GM19455 (cell line): ENCODE results near the gene MIOX.
A peak's percentile ranks its signal among the peaks of the same experiment; 100 is the strongest.
"Not testable (repeated sequence)": the region's sequence is repeated elsewhere in the genome, so short reads cannot be mapped to it uniquely, and the experiment has no call there.

Source experiments
- ATAC-seq: cut with Tn5 transposase; IDR thresholded peaks from one replicate; pipeline ENCODE4 v1.9.1; 2021; ENCODE audit not compliant: unreplicated experiment

Gene MIOX

DNA sequence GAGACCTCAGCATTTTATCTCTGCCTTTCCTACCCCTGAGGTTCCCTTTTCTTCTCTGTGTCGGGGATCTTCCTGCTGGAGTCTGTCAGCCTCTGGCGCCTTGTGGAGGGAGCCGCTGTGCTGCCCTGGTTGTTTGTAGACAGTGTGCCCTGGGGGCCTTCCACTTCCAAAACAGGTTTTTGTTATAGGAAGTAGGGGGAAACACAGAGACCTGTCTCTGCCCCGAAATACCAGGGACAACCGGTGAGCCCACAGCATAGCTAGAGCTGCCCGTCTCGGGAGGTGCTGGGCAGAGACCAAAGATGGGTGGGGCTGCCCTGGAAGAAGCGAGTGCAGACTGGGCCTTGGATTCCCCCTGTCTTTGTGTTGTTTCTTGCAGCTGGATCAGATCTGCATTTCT, 29.4 kb downstream of the MIOX start:
- ATAC-seq, result no peak

GRCh38 chr22:50516891-50517290, 30.2 kb downstream of the MIOX start:
- ATAC-seq, result no peak

DNA sequence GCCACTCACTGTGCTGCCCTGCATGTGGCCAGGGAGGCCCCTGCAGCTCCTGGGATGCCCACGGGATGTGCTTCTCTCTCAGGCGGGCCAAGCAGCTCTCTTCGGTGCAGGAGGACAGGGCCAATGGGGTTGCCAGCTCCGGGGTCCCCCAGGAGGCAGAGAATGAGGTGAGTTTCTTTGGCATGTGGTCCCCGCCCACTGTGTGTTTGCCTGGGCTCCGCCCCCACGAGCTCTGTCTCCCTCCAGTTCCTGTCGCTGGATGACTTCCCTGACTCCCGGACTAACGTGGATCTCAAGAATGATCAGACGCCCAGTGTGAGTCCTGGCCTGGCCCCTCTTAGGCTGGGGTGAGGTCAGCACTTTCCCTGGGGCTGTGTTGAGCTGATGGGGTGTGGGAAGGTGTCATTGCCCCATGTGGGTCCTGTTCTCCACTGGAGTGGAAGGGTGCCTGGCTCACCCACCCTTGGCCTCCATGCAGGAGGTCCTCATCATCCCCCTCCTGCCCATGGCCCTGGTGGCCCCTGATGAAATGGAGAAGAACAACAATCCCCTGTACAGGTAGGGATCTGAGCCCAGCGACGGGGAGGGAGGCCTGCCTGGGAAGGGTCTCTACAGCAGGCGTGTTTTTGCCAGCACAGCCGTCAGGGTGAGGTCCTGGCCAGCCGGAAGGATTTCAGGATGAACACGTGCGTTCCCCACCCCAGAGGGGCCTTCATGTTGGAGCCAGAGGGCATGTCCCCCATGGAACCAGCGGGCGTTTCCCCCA, 31.0 kb downstream of the MIOX start:
- no peak for ATAC-seq

GRCh38 chr22:50518606-50519005, 31.9 kb downstream of the MIOX start:
- no peak for ATAC-seq

DNA sequence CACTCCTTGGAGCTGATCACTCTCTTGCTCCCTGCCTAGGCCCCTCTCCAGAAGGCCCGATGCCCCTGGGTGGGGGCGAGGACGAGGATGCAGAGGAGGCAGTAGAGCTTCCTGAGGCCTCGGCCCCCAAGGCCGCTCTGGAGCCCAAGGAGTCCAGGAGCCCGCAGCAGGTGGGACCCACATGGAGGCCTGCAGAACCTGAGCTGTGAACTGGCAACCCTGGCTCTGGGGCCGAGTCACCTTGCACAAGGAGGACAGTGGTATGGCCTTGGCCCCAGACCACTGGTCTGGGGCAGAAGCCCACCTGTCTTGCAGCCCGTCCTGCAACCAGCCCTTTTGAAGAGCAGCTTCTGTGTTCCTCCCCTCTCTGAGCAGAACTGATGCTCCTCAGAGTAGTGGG, 32.5 kb downstream of the MIOX start:
- no peak for ATAC-seq

DNA sequence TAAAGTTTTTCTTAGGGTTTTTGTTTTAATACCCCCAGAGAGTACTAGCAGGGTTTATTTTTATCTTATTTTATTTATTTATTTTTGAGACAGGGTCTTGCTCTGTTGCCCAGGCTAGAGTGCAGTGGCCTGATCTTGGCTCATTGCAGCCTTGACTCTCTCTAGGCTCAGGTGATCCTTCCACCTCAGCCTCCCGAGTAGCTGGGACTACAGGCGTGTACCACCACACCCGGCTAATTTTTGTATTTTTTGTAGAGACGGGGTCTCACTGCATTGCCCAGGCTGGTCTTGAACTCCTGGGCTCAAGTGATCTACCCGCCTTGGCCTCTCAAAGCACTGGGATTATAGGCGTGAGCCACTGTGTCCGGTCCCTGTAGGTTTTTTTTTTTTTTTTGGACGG, 33.5 kb downstream of the MIOX start:
- ATAC-seq, result not testable (repeated sequence)

GRCh38 chr22:50520826-50521453, 34.3 kb downstream of the MIOX start:
- no peak for ATAC-seq

- no peak for ATAC-seq
Measured at GRCh38 chr22:50521710-50522109, 35.1 kb downstream of the MIOX start.

DNA sequence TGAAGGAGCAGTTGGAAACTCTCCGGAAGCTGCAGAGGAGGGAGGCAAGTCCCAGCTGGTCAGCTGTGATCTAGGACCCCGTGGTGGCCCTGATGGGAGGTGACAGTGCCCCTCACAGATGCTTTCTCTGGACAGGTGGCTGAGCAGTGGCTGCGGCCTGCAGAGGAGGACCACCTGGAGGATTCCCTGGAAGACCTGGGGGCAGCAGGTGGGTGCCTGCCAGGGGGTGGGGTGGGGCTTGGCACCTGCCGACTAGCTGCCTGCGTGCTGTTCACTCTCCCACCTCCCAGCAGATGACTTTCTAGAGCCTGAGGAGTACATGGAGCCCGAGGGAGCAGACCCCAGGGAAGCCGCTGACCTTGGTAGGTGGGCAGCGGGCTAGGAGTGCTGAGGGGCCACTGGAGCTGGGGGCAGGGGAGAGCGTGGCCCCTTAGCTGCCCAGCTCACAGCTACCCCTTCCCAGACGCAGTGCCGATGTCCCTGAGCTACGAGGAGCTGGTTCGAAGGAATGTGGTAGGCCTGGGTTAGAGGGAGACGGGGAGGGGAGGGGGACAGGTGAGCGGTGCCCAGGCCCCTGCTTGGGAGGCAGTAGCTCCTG, 35.6 kb downstream of the MIOX start:
- ATAC-seq, result no peak

DNA sequence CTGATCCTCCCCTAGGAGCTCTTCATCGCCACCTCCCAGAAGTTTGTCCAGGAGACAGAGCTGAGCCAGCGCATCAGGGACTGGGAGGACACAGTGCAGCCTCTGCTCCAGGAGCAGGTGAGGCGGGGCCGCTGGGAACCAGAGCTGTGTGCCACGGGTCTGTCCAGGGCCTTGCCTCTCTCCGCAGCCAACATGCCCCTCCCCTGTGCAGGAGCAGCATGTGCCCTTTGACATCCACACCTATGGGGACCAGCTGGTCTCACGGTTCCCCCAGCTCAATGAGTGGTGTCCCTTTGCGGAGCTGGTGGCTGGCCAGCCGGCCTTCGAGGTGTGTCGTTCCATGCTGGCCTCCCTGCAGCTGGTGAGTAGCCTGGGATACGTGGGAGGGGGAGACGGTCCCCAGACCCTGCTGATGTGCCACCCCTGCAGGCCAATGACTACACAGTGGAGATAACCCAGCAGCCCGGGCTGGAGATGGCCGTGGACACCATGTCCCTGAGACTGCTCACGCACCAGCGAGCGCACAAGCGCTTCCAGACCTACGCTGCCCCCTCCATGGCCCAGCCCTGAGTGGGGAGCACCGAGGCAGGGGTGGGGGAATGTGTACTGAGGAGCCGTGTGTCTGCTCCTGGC, 36.3 kb downstream of the MIOX start:
- ATAC-seq, result no peak

GRCh38 chr22:50523458-50523805, 36.8 kb downstream of the MIOX start:
- ATAC-seq, result no peak

DNA sequence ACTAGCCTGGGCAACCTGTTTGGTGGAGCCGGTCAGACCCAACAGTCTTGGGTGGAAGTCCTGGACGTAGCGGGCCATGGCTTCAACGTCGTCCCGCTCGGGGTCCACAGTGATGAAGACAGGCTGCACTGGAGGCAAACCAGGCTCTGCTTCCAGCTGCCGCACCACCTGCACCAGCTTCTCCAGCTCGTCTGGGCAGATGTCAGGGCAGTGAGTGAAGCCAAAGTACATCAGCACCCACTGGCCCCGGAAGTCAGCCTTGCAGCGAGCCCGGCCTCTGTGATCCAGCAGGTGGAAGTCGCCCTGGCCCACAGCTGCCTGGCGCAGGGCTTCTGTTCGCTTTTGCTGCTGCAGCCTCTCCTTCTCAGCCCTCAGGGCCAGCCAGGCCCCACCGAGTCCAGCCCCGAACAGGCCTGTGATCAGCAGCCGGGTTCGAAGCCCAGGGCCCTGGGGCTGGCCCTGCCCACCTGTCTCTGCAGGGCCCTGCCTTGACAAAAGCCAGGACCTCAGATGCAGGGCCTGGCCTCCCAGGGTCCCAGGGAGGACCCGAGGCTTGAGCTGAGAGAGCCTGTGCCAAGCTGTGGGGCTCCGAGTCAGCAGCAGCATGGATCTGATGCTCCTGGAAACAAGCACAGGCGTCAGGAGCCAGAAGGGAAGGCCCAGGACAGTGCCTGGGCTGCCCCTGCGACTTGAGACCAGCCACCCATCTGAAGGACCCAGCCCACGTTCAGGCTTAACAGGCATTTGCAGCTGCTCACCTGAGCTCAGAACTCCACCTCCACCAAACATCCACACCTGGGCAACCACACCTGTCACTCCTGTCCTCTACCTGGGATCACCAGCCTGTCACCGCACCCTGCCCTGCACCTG, 37.4 kb downstream of the MIOX start:
- ATAC-seq, result no peak

- no peak for ATAC-seq
Measured at GRCh38 chr22:50524676-50525103, 38.0 kb downstream of the MIOX start.

DNA sequence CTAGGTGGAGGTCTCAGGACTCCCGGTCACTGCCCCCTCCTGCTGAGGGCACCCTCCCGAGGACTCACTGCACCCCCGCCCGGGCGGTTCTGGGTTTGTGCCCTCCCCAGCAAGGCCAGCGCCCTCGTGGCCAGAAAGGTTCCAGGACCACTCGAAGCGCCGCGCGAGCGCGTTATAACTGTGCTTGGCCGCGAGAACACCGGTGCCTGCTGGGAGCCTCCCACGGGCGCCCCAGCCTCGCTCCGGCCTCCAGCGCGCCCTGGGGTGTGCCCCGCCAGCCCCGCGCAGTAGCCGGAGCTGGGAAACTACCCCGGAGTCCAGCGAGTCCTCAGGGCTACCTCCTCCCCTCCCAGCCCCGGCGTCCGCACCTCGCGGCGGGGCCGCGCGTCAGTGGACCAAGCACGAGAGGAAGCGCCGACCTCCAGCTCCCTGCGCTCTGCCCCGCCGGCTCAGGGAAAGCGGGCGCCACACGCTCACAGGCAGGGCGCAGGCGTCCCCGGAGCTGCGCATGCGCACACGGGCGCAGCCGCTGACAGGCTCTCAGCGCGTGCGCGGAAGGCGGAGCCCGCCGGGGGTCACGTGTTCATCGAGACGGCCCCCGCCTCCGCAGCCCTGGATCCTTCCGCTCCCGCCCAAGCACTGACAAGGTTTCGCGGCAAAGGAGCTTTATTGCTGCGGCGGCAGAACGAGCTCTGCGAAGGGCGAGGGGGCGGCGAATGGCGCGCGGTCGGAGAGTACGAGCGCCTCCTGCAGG, 38.6 kb downstream of the MIOX start, which contains the start of gene SCO2:
SCO2 (minus strand) TSS at position 495 of the 754 bp plus-strand sequence. CDS start 1,187 bp downstream, outside the sequence.
- ATAC-seq, result peak; percentile 38

DNA sequence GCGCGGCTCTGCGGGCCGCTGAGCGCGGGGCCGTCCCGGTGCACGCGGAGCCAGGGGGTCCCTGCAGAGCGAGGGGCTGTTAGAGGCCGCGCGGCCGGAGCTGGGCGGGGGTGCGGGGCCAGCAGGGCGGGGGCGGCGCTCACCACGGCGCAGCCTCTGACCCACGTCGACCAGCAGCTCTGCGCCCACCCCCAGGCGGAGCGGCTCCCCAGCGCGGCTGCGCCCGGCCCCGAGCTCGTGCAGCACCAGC, 39.1 kb downstream of the MIOX start:
- ATAC-seq, result peak; percentile 21

- ATAC-seq, result peak; percentile 33
Measured at GRCh38 chr22:50526108-50526833, 39.6 kb downstream of the MIOX start.

DNA sequence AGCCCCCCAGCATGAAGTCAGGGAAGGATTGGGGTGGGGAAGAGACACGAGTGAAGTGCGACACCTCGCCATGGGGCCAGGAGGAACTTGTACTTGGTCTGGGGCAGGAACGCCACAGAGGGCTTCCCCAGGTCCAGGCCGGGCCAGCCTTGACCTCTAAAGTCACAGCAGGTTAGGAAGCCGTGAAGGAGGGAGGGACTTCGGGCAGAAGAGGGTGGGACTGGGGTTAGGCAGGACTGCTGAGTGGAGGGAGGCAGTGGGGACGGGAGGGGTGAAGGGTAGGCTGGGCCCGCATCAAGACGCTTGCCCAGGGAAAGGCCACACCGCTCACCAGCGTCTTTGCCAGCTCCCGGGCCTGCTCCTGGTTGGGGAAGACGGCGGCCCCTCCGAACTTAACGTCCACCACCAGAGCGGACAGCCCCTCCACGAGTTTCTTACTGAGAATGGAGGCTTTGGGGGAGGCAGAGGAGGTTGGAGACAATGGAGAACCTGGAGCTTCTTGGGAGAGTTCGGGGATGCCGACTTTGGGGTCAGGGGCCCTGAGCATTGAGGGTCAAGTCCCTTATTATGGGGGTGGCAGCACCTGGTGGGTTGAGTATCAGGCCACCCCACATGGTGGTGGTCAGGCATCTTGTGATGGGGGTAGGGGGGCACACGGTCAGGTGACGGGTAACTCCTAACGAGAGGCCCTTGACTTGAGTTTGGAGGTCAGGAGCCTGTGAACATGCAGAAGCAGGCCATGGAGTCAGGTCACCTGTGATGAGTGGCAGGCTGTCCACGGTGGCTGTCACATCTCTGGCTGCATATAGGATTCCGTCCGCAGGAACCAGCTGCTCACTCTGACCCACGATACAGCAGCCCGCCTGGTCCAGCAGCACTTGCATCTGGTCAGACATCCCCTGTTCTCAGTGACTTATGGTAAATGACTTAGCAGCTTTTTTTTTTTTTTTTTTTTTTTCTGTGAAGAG, 40.5 kb downstream of the MIOX start:
- no peak for ATAC-seq

DNA sequence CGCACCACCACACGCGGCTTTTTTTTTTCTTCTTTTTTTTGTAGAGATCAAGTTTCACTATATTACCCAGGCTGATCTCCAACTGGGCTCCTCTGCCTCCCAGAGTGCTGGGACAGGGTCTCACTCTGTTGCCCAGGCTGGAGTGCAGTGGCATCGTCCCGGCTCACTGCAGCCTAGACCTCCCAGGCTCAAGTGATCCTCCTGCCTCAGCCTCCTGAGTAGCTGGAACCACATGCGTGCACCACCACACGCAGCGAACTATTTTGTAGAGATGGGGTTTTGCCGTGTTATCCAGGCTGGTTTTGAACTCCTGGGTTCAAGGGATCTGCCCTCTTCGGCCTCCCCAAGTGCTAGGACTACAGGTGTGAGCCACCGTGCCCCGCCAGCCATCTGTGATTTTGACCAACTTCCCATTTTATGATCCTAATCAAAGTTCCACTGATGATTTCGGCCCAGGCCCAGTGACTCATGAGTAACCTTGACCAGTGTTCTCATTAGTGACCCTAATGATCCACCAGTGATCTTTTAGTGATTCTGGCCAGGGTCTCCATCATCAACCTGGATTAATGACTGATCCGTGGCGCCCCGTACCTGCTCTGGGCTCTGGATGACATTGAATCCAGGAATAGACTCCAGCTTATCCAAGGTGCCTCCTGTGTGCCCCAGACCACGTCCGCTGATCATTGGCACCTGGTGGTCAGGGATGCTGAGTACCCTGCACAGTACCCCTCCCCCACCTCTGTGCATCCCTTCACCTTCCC, 41.4 kb downstream of the MIOX start:
- no peak for ATAC-seq
